DND-41 (cell line): ENCODE data around the gene GCNT3.
A peak's percentile ranks its signal among the peaks of the same experiment; 100 is the strongest.

ENCODE experiments used
- ATAC-seq: fragments of 200-7000 bp; cut with Tn5 transposase; 3 replicates; pipeline ENCODE4 v1.9.1; 2021; ENCODE audit warnings: low read depth; ENCODE audit not compliant: insufficient read depth
- DNase-seq: peaks from one replicate; pipeline ENCODE4 v3.0.0-alpha.2; 2020
- H2AFZ ChIP-seq: 2 replicates; pipeline ENCODE4 v1.6.0; 2012; ENCODE audit warnings: low read depth, low read length
- H3K27ac ChIP-seq: 2 replicates; pipeline ENCODE4 v1.5.1; 2012; ENCODE audit warnings: low read length, inconsistent platforms
- H3K27me3 ChIP-seq: fragments of 200-600 bp; sonication (generic); 2 replicates; pipeline ENCODE4 v1.6.0; 2012; ENCODE audit warnings: low read length, mild to moderate bottlenecking, inconsistent platforms; ENCODE audit not compliant: insufficient read depth, poor library complexity
- H3K36me3 ChIP-seq: 2 replicates; pipeline ENCODE4 v1.5.1; 2012; ENCODE audit warnings: low read length, inconsistent platforms; ENCODE audit not compliant: insufficient read depth
- H3K4me1 ChIP-seq: 2 replicates; pipeline ENCODE4 v1.5.1; 2012; ENCODE audit warnings: mild to moderate bottlenecking, low read length; ENCODE audit not compliant: insufficient read depth
- H3K4me2 ChIP-seq: 2 replicates; pipeline ENCODE4 v1.6.0; 2012; ENCODE audit warnings: mild to moderate bottlenecking, moderate library complexity, low read length, inconsistent platforms; ENCODE audit not compliant: insufficient read depth
- H3K4me3 ChIP-seq, 2 experiments: fragments of 200-600 bp in 1 of 2; shearing (Covaris generic) in 1 of 2; 2 replicates each; pipeline ENCODE4 v1.5.1; 2012 to 2016; ENCODE audit warnings: inconsistent platforms in 2 of 2, low read length in 2 of 2, mild to moderate bottlenecking in 2 of 2, low read depth in 1 of 2, moderate library complexity in 1 of 2
- H3K79me2 ChIP-seq: 2 replicates; pipeline ENCODE4 v1.6.0; 2012; ENCODE audit warnings: low read length, inconsistent platforms; ENCODE audit not compliant: insufficient read depth
- H3K9ac ChIP-seq: 2 replicates; pipeline ENCODE4 v1.6.0; 2012; ENCODE audit warnings: low read depth, mild to moderate bottlenecking, inconsistent platforms, low read length, moderate library complexity
- H3K9me3 ChIP-seq: 2 replicates; pipeline ENCODE4 v1.5.1; 2012; ENCODE audit warnings: low read length, moderate library complexity, mild to moderate bottlenecking, inconsistent platforms; ENCODE audit not compliant: insufficient read depth, severe bottlenecking
- H4K20me1 ChIP-seq: 2 replicates; pipeline ENCODE4 v1.6.0; 2012; ENCODE audit warnings: low read length; ENCODE audit not compliant: insufficient read depth
- EZH2 ChIP-seq: IDR thresholded peaks from 3 replicates; pipeline ENCODE4 v1.6.1; 2012; ENCODE audit warnings: borderline replicate concordance, low read depth, mild to moderate bottlenecking, moderate library complexity, low read length, inconsistent platforms; ENCODE audit not compliant: severe bottlenecking
- TF ChIP-seq, protein P1 (sequence below): IDR thresholded peaks from 2 replicates; pipeline ENCODE4 v1.5.1; 2012; ENCODE audit warnings: borderline replicate concordance, low read length, moderate library complexity, mild to moderate bottlenecking; ENCODE audit not compliant: poor library complexity, severe bottlenecking; ENCODE audit errors: extremely low read depth

GCNT3 gene, protein sequence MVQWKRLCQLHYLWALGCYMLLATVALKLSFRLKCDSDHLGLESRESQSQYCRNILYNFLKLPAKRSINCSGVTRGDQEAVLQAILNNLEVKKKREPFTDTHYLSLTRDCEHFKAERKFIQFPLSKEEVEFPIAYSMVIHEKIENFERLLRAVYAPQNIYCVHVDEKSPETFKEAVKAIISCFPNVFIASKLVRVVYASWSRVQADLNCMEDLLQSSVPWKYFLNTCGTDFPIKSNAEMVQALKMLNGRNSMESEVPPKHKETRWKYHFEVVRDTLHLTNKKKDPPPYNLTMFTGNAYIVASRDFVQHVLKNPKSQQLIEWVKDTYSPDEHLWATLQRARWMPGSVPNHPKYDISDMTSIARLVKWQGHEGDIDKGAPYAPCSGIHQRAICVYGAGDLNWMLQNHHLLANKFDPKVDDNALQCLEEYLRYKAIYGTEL

DNA sequence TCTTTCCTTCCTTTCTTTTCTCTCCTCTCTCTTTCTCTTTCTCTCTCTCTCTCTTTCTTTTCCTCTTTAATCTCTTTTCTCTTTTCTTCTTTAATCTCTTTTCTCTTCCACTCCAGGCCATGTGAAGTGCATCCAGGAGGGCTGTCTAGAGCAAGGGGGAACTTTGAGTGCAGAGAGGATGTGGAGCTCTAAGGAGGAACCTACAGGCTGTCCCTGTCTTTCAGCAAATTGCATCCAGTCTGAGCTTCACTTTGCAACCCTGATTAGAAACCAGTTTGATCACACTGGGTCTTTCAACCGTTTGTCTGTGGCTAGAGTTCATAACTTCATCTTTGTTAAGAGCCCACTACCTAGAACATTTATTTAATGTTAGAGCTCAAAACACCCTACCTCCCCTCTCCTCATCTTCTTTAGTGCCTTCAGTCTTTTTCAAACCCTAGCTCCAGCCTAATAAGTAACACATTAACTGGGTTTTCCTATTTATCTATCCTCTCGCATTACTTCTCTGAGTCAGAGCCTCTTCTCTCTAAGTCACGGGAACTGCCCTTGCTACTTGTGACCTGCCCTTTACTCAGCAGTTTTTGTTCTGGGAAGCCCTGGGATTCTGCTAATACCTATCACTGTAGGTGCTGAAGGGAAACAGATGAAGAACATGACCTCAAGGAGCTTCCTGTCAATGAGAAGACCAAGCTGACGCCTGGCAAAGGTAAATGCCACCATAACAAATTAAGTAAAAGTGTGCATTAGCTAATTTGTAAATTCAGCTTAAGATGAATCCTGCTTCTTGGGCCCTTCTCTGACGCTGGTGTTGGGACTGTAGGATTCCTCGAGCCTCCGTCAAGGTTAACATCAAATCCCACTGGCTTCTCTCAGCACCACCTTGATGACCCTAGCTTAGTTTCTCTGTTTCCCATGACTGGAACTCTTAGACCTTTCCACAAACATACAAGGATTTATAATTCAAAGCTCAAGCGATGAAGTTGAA, at the start of gene GCNT3:
TSS of gene GCNT3 (plus strand) at position 508 of the 985 bp plus-strand sequence. CDS start 6,456 bp downstream, outside the sequence.
- Histone ChIP-seq H3K4me3 (no peak within 1 kb of the TSS), H4K20me1 (no peaks in the 10 kb centered on the region), H3K79me2 (no peaks in the 10 kb centered on the region), H3K4me2 (no peak within 1 kb of the TSS), H3K27ac (no peak within 1 kb of the TSS), H3K27me3 (no peaks in the 10 kb centered on the region), H3K4me1 (no peaks in the 10 kb centered on the region), H3K9me3 (no peaks in the 10 kb centered on the region), H3K36me3 (no peaks in the 10 kb centered on the region), H3K9ac (no peak within 1 kb of the TSS), H2AFZ (no peak within 1 kb of the TSS)
- ATAC-seq (no peak), DNase-seq (no peak)
- no peak for TF ChIP-seq EZH2
- TF ChIP-seq, protein P1, sequence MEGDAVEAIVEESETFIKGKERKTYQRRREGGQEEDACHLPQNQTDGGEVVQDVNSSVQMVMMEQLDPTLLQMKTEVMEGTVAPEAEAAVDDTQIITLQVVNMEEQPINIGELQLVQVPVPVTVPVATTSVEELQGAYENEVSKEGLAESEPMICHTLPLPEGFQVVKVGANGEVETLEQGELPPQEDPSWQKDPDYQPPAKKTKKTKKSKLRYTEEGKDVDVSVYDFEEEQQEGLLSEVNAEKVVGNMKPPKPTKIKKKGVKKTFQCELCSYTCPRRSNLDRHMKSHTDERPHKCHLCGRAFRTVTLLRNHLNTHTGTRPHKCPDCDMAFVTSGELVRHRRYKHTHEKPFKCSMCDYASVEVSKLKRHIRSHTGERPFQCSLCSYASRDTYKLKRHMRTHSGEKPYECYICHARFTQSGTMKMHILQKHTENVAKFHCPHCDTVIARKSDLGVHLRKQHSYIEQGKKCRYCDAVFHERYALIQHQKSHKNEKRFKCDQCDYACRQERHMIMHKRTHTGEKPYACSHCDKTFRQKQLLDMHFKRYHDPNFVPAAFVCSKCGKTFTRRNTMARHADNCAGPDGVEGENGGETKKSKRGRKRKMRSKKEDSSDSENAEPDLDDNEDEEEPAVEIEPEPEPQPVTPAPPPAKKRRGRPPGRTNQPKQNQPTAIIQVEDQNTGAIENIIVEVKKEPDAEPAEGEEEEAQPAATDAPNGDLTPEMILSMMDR: no peak

DNA sequence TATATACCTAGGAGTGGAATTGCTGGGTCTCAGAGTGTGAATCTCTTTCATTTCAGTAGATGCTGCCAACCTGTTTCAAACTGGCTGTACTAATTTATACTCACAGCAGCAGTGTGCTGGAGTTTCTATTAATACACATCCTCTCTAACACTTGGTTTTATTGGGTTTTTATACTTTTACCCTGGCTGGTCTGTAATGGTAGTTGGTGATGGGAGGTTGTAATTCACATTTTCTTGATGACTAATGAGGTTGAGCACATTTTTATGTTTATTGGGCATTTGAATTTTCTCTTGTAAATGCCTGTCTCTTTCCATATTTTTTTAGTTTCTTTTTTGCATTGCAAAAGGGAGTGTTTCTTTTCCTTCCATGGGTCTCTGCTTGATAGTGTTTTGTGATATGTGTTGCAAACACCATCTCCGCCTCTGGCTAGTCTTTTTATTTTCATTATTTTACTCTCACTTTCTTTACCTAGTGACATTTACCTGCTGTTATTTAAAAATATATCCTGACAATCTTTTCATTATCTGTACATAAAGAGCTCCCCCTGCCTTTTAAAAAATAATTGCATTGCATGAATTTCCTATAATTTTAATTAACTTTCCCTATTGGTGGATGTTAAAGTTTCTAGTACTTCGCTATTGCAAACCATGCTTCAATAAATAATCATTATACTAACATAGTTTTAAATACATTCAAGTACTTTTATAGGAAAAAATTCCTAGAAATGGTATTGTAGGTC, 49.0 kb upstream of the GCNT3 start:
- DNase-seq (no peak), ATAC-seq (no peak)
- no peak overlapping the region for H3K27ac ChIP-seq
- no peaks in the 10 kb centered on the region for H3K4me1 ChIP-seq
- TF ChIP-seq, protein P1: peak; percentile 14
- no peak for TF ChIP-seq EZH2
- H4K20me1 ChIP-seq: no peaks in the 10 kb centered on the region
- no peaks in the 10 kb centered on the region for H3K79me2 ChIP-seq
- H3K36me3 ChIP-seq: no peaks in the 10 kb centered on the region
- no peak overlapping the region for H2AFZ ChIP-seq
- H3K9ac ChIP-seq: no peak overlapping the region
- H3K27me3 ChIP-seq: no peaks in the 10 kb centered on the region
- no peak overlapping the region for H3K4me2 ChIP-seq
- H3K4me3 ChIP-seq: no peak overlapping the region
- H3K9me3 ChIP-seq: no peaks in the 10 kb centered on the region

DNA sequence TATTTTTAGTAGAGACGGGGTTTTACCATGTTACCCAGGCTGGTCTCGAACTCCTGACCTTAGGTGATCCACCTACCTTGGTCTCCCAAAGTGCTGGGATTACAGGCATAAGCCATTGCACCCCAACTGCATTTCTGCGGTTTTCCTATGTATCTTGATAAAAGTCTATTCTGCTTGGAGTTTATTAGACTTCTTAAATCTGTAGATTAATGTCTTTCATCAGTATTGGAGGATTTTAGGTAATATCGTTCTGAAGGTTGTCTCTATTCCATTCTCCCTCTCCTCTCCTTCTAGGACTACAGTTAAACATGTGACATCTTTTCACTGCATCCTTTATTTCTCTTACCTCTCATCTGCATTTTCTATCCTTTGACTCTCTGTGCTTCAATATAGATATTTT, 46.3 kb upstream of the GCNT3 start:
- DNase-seq: no peak
- H3K36me3 ChIP-seq: no peaks in the 10 kb centered on the region
- H2AFZ ChIP-seq: no peak overlapping the region
- TF ChIP-seq EZH2: no peak
- TF ChIP-seq, protein P1: no peak
- no peaks in the 10 kb centered on the region for H3K27me3 ChIP-seq
- no peak overlapping the region for H3K9ac ChIP-seq
- H3K27ac ChIP-seq: no peak overlapping the region
- H3K4me1 ChIP-seq: no peaks in the 10 kb centered on the region
- H3K4me3 ChIP-seq: no peak overlapping the region
- no peaks in the 10 kb centered on the region for H3K79me2 ChIP-seq
- ATAC-seq: no peak
- no peaks in the 10 kb centered on the region for H3K9me3 ChIP-seq
- no peaks in the 10 kb centered on the region for H4K20me1 ChIP-seq
- no peak overlapping the region for H3K4me2 ChIP-seq
